ENCODE data around the gene AMH. TPM values are rescaled to one million over a fixed set of nuclear protein-coding genes. Genes with fewer than 3 reads are reported as not detected.
A peak's percentile ranks its signal among the peaks of the same experiment; 100 is the strongest.

Gene AMH
- polyA plus RNA-seq, 2 of the 4 experiments (the other 2 are of a cell fraction): 3.0 to 12.0 TPM

DNA sequence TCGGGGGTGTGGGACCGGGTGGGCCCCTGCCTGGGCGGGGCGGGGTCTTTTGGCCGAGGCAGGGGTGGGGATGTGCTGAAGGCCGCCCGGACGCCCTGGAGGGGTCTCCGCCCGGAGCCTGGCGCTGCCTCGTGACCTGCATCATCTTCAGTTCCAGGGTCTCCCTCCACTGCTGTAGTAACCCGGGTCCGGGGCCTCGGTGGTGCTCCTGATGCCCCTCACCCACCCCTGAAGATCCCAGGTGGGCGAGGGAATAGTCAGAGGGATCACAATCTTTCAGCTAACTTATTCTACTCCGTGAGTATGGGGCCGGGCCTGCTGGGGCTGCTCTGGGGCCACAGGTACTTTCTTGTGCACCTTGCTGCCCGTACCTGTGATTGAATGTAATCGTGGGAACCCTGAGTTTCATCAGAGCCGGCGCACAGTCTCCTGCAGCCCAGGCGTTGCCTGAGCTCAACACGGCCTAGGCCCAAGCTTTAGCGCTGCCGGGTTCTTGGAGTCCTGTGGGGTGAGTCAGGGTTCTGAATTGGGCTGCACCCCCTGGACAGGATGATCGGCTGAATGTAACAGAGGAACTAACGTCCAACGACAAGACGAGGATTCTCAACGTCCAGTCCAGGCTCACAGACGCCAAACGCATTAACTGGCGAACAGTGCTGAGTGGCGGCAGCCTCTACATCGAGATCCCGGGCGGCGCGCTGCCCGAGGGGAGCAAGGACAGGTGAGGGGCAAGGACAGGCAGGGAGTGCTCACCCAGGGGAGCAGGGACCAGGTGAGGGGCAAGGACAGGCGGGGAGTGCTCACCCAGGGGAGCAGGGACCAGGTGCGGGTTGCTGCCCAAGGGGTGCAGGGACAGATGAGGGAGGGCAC, 22.3 kb downstream of the AMH start:
- peak overlapping the region; percentile 92 for H3K4me2 ChIP-seq
- no peak for DNase-seq (ENCODE audit: low read depth in 1 of 2, low spot score in 1 of 2)

DNA sequence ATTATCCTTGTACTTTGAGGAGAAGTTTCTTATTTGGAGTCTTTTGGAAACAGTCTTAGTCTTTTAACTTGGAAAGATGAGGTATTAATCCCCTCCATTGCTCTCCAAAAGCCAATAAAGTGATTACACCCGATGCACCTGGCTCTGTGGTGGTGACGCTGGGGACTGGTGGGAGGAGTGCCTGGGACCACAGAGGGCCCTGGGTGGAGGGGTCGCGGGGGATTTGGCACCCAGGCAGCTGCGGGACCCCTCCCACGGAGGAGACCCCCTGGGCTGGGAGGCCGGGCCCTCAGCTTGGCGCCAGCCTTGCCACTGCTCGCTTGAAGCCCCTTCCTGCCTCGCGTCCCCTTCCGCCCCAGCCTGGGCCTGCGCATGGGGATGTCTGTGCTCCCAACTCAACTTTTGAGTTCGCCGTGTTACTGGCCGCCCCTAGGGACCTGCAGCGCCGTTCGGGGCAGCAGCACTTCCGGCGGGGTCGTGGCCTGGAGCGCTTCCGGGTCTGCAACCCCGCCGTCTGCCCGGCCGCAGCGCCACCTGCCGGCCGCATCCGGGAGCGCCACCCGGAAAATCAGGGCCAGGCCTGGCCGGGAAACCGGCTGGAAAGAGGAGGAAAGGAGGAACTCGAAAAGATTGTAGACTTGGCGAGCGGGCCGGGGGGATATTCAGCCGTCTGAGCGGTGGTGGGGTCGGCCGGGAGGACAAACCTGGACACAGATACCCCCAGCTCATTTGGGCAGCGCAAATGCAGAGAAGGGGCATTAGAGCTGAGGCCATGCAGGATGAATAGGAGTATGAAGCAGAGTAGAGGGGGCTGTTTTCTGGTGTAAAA, 24.4 kb downstream of the AMH start:
- FAIRE-seq (no peak), DNase-seq (ENCODE audit: low read depth in 1 of 2, low spot score in 1 of 2) (peak; percentile 78 to 86), ATAC-seq (peak; percentile 37 to 66; a peak in 5 of 6 replicates)
- CTCF ChIA-PET: interaction anchor here (0.7 to 3.2 kb wide), 19 partner anchors 10 to 340 kb away, joined by 3 to 25 read pairs (median 4); no protein-coding TSS in a partner anchor
- peak overlapping the region; percentile 92 for H3K4me2 ChIP-seq
- POLR2A ChIA-PET: interaction anchor here (0.6 kb wide), 1 partner anchor 278 kb away, joined by 3 read pairs; no protein-coding TSS in a partner anchor
- H3K9me3 ChIP-seq: no peaks in the 10 kb centered on the region
- peak overlapping the region; percentile 34 for H3K4me3 ChIP-seq
- TF ChIP-seq HOXB13 (CRISPR knock-in tag; IDR thresholded peaks at IDR 0.05; ENCODE audit: low read depth) (no peak), EP300 (IDR thresholded peaks at IDR 0.05) (no peak), HOXA7 (CRISPR knock-in tag; IDR thresholded peaks at IDR 0.05) (no peak), RAD21 (conservative IDR thresholded peaks at IDR 0.05 in 1 of 2, IDR thresholded peaks at IDR 0.05 in 1 of 2) (peak; percentile 41 to 60), SMC3 (IDR thresholded peaks at IDR 0.05) (peak; percentile 78), JUN (IDR thresholded peaks at IDR 0.05) (peak in 1 of 2 experiments; percentile 64; a peak in 2 of 5 replicates)
- TF ChIP-seq, protein P1, sequence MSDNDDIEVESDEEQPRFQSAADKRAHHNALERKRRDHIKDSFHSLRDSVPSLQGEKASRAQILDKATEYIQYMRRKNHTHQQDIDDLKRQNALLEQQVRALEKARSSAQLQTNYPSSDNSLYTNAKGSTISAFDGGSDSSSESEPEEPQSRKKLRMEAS (IDR thresholded peaks at IDR 0.05): peak; percentile 56
- TF ChIP-seq, protein P2, sequence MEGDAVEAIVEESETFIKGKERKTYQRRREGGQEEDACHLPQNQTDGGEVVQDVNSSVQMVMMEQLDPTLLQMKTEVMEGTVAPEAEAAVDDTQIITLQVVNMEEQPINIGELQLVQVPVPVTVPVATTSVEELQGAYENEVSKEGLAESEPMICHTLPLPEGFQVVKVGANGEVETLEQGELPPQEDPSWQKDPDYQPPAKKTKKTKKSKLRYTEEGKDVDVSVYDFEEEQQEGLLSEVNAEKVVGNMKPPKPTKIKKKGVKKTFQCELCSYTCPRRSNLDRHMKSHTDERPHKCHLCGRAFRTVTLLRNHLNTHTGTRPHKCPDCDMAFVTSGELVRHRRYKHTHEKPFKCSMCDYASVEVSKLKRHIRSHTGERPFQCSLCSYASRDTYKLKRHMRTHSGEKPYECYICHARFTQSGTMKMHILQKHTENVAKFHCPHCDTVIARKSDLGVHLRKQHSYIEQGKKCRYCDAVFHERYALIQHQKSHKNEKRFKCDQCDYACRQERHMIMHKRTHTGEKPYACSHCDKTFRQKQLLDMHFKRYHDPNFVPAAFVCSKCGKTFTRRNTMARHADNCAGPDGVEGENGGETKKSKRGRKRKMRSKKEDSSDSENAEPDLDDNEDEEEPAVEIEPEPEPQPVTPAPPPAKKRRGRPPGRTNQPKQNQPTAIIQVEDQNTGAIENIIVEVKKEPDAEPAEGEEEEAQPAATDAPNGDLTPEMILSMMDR (IDR thresholded peaks at IDR 0.05): peak; percentile 76
- TF ChIP-seq, protein P3, sequence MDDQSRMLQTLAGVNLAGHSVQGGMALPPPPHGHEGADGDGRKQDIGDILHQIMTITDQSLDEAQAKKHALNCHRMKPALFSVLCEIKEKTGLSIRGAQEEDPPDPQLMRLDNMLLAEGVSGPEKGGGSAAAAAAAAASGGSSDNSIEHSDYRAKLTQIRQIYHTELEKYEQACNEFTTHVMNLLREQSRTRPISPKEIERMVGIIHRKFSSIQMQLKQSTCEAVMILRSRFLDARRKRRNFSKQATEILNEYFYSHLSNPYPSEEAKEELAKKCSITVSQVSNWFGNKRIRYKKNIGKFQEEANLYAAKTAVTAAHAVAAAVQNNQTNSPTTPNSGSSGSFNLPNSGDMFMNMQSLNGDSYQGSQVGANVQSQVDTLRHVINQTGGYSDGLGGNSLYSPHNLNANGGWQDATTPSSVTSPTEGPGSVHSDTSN (IDR thresholded peaks at IDR 0.05): peak; percentile 37; the same call in 1 of the 2 replicates
- WGBS (ENCODE audit: missing lambda C conversion rate): 20% methylated on average over 25 of the region's 45 CpGs
- H3K4me1 ChIP-seq: peaks cover 20% of the 10 kb centered on the region
- peak overlapping the region; percentile 57 to 84; a peak in 5 of 6 replicates for H3K27ac ChIP-seq

More for the DNA sequence above, 22.3 kb downstream of the AMH start:
- no peaks in the 10 kb centered on the region for H3K9me3 ChIP-seq
- CTCF ChIA-PET: interaction anchor here (0.7 to 1.6 kb wide), 5 partner anchors 11 to 35 kb away, joined by 3 to 6 read pairs (median 3); partner anchors contain the start of gene AMH
- POLR2A ChIA-PET: interaction anchor here (0.7 kb wide), 1 partner anchor 29 kb away, joined by 3 read pairs; no protein-coding TSS in a partner anchor
- FAIRE-seq: no peak
- WGBS (ENCODE audit: missing lambda C conversion rate): 85% methylated on average over 13 of the region's 43 CpGs
- ATAC-seq: peak in 1 of 2 experiments; percentile 6; a peak in 2 of 6 replicates
- H3K4me1 ChIP-seq: peaks cover 27% of the 10 kb centered on the region
- no peak for TF ChIP-seq FOSL2 (IDR thresholded peaks at IDR 0.05)
- no peak for TF ChIP-seq FOSL2 (CRISPR knock-in tag; IDR thresholded peaks at IDR 0.05)
- TF ChIP-seq EHF (CRISPR knock-in tag; IDR thresholded peaks at IDR 0.05): no peak
- no peak for TF ChIP-seq RNF2 (IDR thresholded peaks at IDR 0.05; ENCODE audit: borderline replicate concordance, low read depth)
- no peak for TF ChIP-seq EP300 (IDR thresholded peaks at IDR 0.05)
- TF ChIP-seq HEYL (CRISPR knock-in tag; IDR thresholded peaks at IDR 0.05): no peak
- TF ChIP-seq, protein P4, sequence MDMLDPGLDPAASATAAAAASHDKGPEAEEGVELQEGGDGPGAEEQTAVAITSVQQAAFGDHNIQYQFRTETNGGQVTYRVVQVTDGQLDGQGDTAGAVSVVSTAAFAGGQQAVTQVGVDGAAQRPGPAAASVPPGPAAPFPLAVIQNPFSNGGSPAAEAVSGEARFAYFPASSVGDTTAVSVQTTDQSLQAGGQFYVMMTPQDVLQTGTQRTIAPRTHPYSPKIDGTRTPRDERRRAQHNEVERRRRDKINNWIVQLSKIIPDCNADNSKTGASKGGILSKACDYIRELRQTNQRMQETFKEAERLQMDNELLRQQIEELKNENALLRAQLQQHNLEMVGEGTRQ (IDR thresholded peaks at IDR 0.05): no peak
- TF ChIP-seq RFX5 (IDR thresholded peaks at IDR 0.05): no peak
- H3K4me3 ChIP-seq: peak overlapping the region; percentile 100
- peak overlapping the region; percentile 95 to 98 for H3K27ac ChIP-seq

Measured in A549 (cell line).